Stomach (tissue), 4 donors: Measurements from ENCODE around the gene EIF2B2.

Experiments
- CTCF ChIP-seq, 7 experiments: fragments of 450-650 bp in 4 of 7; fragments of 200-600 bp in 3 of 7; sonication (generic) in 3 of 7; IDR thresholded peaks; one replicate each; pipeline ENCODE4 v1.5.1; 2016 to 2019; ENCODE audit warnings: antibody characterized with exemption in 7 of 7, control low read depth in 2 of 7, mild to moderate bottlenecking in 1 of 7
- POLR2AphosphoS5 ChIP-seq, 3 donors: sonication (generic); formaldehyde crosslinking; IDR thresholded peaks; one replicate each; pipeline ENCODE4 v1.6.1; 2016; ENCODE audit warnings: antibody characterized with exemption in 3 of 3

- no peak for TF ChIP-seq POLR2AphosphoS5 (IDR thresholded peaks at IDR 0.05)
- TF ChIP-seq CTCF (IDR thresholded peaks at IDR 0.05) = no peak
Observed at GRCh38 chr14:74954947-74955228, 47.8 kb upstream of the EIF2B2 start.
